ENCODE results near the gene WARS2.
A peak's percentile ranks its signal among the peaks of the same experiment; 100 is the strongest.

- TF ChIP-seq, protein P1, sequence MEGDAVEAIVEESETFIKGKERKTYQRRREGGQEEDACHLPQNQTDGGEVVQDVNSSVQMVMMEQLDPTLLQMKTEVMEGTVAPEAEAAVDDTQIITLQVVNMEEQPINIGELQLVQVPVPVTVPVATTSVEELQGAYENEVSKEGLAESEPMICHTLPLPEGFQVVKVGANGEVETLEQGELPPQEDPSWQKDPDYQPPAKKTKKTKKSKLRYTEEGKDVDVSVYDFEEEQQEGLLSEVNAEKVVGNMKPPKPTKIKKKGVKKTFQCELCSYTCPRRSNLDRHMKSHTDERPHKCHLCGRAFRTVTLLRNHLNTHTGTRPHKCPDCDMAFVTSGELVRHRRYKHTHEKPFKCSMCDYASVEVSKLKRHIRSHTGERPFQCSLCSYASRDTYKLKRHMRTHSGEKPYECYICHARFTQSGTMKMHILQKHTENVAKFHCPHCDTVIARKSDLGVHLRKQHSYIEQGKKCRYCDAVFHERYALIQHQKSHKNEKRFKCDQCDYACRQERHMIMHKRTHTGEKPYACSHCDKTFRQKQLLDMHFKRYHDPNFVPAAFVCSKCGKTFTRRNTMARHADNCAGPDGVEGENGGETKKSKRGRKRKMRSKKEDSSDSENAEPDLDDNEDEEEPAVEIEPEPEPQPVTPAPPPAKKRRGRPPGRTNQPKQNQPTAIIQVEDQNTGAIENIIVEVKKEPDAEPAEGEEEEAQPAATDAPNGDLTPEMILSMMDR (conservative IDR thresholded peaks at IDR 0.05) = peak; percentile 46; the same call in 1 of the 2 replicates
- TF ChIP-seq EZH2 (IDR thresholded peaks at IDR 0.05; ENCODE audit: low read depth) = no peak
Observed at GRCh38 chr1:119184972-119185371, 44.5 kb upstream of the WARS2 start.

Measured in PC-9 (cell line).